Sciatic nerve (tissue), 1 donor: Measurements from ENCODE around the gene BTG3. TPM values are rescaled to one million over a fixed set of nuclear protein-coding genes. Genes with fewer than 3 reads are reported as not detected.

Experiments
- total RNA-seq: library from RNA; stranded (reverse); fragmentation: NEBNext Ultra II Directional; extraction: Animal tissue kit (Norgen Biotek cat#: 25700); gene quantifications from one replicate; pipeline ENCODE4 v1.2.1, GENCODE V29; 2021
- donor health status: DM: no; HTN: no; CAD: no.

The BTG3 gene
- total RNA-seq, 1 donor from 2014 or later, result 48.1 TPM

Other genes starting within 250 kb of the BTG3 start
- gene CXADR, start 99.9 kb downstream of the BTG3 start, total RNA-seq, result 3.0 TPM
- 24.4 TPM for gene C21orf91, start 206.5 kb upstream of the BTG3 start, total RNA-seq